NCI-H1105 (cell line): Measurements from ENCODE around the gene DNAH3.
"Not testable (repeated sequence)": the region's sequence is repeated elsewhere in the genome, so short reads cannot be mapped to it uniquely, and the experiment has no call there.

ENCODE experiments used
- DNase-seq: peaks from one replicate; lab custom pipeline; 2025; lab: John Stamatoyannopoulos, UW

DNAH3 gene

DNA sequence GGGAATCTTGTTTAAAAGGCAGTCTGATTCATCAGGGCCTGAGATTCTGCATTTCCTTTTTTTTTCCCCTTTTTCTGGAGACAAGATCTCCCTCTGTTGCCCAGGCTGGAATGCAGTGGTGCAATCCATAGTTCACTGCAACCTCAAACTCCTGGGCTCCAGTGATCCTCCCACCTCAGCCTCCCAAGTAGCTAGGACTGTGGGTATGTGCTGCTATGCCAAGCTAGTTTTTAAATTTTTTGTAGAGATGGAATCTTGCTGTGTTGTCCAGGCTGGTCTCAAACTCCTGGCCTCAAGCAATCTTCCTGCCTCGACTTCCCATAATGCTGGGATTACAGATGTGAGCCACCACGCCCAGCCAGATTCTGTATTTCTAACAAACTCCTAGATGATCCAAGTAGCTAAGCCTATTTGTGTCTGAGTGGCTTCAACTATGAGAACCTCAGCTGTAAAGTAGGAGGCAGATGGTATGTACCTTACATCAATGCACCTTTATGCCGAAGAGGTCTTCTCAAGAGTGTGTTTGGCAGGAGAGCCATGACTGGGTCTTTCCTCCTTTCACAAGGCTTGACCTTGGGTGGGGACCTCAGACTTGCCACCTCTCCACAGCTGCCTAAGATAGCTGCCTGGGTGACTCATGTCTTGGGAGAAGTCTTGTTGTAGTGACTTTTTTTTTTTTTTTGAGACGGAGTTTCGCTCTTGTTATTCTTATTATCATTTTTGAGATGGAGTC lies 18.8 kb upstream of the DNAH3 start:
- DNase-seq = no peak

GRCh38 chr16:21167929-21168602 lies 17.4 kb upstream of the DNAH3 start:
- DNase-seq = no peak

DNA sequence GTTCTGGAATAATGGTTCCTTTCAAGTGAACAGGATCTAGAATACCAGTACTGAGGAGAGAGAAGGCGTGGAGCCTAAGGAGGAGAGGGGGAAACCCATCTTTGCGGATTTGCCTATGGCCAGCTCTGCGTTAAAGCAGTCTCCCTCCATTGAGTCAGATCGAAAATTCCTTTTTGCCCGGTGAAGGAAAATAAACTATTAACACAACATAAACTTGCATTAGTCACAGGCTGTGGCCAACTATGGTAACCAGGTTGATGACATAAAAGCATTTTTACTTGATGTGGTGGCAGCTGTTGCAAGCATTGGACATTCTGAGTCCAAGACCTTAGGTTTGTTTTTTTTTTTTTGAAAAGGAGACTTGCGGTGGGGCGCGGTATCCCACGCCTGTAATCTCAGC lies 16.7 kb upstream of the DNAH3 start:
- no peak for DNase-seq

DNA sequence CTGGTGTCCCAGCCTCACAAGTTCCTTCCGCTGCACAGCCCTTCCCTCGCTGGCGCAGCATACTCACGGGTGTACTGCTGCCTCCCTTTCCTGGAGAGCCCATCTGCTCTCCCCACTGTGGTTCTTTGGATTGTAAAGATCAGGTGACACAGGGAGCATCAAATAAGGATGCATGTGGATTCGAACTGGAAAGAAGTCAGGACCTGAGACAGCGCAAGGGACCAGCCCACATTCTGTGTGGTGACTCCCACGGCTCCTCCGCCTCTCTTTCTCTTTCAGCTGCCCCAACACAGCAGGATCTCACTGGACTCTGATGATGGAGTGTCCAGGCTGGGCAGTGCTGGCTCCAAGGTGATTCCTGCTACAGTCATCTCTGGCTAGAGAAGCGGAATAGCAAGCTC lies 15.9 kb upstream of the DNAH3 start:
- DNase-seq = no peak

DNA sequence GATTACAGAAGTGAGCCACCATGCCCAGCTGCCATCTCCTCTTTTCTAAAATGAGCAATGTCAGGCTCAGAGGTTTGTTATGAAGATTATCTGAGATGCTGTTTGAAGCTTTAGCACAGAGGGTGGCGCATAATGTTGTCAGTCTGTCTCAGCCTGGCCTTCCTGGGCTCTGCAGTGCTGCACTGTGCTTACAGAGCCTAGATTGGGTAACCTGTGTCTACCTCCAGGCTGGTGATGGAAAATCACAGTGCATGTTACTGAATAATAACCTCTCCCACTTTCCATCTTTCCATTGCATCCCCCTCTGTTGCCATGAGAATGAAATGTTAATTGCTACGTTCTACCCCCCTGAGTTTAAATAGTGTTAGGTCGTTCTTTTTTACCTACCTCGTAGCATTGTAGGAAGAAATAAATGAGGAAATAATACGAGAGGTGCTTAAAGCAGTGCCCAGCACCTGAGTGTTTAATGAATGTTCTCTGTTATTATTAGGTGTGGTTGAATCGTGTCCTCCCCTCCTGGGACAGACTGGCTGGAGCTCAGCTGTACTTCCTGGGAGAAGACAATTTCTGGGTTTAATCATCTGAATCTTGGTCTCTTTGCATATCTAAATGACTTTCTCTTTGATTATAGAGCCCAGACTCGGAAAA lies 14.0 kb upstream of the DNAH3 start:
- DNase-seq = no peak

DNA sequence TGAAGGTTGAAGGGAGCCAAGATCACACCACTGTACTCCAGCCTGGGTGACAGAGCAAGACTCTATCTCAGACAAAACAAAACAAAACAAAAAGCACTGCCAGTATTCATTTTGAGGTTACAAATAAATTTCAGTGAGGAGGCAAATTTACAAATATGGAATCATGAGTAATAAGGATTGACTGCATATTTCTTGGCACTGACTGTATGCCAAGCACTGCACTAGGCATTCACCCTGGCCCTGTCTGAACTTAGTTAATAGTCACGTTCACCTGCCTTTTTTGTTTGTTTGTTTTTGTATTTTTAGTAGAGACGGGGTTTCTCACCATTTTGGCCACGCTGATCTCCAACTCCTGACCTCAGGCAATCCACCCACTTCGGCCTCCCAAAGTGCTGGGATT lies 12.9 kb upstream of the DNAH3 start:
- no peak for DNase-seq

GRCh38 chr16:21162661-21163151 lies 12.1 kb upstream of the DNAH3 start:
- DNase-seq = peak; percentile 35

DNA sequence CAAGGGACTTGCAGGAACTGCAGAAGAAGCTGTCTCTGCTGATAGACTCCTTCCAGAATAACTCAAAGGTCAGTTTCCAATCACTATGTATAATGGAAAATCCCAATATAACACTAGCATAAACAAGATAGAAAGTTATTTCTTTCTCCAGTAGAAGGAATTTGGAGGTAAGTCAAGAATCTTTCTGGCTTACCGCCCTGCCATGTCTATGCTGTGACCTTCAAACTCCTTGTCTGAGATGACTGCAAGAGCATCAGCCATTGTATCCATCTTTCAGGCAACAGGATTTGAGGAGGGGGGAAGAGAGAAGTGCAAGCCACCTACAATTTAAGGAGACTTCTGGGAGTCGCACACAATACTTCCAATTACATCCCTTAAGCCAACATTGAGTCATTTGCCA lies 10.6 kb upstream of the DNAH3 start:
- no peak for DNase-seq

- no peak for DNase-seq
Measured at GRCh38 chr16:21160276-21160675, 9.6 kb upstream of the DNAH3 start.

DNA sequence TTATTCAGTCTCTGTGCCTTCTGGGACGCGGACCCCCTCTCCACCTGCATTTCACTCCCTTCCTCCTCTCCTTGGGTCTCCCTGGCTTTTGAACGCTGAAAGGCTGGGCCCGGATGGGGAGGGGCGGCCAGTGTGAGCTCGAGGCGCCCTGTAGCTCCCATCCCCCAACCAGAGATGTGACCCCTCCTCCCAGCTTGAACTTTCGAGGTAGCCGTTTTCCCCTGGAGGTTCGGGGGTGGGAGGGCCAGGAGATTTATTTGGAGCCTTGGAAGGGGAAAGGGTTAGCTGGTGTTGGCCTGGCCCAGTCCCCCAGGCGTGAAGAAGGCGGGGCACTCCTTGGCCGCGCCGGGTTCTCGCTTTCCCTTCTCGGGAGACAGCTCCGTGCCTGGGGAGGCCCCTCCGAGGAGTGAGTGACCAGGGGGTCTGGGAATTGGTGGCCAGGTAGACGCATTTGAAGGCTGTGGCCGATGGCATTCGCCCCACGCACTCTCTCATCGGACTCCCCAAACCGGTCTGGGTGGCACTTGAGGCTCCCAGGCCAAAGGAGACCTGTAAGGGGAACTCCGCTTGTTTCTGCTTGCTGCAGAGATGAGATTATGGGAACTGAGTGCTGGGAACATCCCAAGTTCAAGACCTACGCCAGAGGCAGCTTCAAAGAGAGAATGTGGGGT lies 8.8 kb upstream of the DNAH3 start:
- DNase-seq = no peak

GRCh38 chr16:21158208-21159110 lies 7.8 kb upstream of the DNAH3 start, which contains the start of gene LDAF1:
LDAF1 (plus strand) TSS chr16:21158674; CDS start chr16:21161183, 2,509 bp downstream.
- DNase-seq = peak; percentile 7

GRCh38 chr16:21157632-21158031 lies 7.0 kb upstream of the DNAH3 start:
- DNase-seq = no peak

GRCh38 chr16:21156767-21157467 lies 6.3 kb upstream of the DNAH3 start:
- DNase-seq = peak; percentile 39

DNA sequence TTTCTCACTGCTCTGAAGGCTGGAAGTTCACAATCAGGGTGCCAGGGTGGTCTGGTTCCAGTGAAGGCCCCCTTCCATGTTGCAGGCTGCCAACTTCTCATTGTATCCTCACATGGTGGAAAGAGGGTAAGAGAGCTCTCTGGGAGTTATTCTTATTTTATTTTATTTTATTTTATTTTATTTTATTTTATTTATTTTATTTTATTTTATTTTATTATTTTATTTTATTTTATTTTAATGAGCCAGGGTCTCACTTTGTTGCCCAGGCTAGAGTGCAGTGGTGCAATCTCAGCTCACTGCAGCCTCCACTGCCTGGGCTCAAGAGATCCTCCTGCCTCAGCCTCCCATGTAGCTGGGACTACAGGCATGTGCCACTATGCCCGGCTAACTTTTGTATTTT lies 5.4 kb upstream of the DNAH3 start:
- DNase-seq = not testable (repeated sequence)

GRCh38 chr16:21153124-21153729 lies 2.6 kb upstream of the DNAH3 start:
- not testable (repeated sequence) for DNase-seq

GRCh38 chr16:21152160-21153030 lies 1.7 kb upstream of the DNAH3 start:
- DNase-seq = not testable (repeated sequence)

- peak; percentile 33 for DNase-seq
Measured at GRCh38 chr16:21145738-21146137, 4.9 kb downstream of the DNAH3 start.

DNA sequence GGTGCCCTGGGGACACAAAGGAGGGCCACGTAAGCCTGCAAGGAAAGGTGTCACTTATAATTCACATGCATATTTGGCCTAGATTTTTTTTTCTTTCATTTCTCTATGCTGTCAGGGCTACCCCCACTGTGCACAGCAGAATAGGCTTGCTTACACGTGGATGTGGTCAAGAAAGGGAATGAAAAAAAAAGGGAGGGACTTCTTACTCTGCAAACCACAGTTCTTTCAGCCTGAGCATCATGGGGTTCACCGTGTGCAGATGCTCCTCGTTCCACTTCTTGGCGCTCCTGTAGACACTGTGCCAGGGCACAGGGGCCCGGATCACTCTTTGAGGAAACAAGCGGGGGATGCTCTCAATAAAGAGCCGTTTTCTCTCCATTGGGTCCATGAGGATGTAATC lies 16.6 kb downstream of the DNAH3 start:
- no peak for DNase-seq

GRCh38 chr16:21130811-21131210 lies 19.8 kb downstream of the DNAH3 start:
- DNase-seq = no peak
